Mesenchymal stem cell (in vitro differentiated cells and primary cell): Measurements from ENCODE around the gene PLEKHA8.

Experiments used
- DNase-seq: peaks from one replicate; pipeline ENCODE4 v3.0.0-alpha.2; 2013
- H2AFZ ChIP-seq: one replicate; pipeline ENCODE4 v1.6.1; 2013; ENCODE audit warnings: low read depth, mild to moderate bottlenecking, control low read depth, inconsistent platforms, low read length, moderate library complexity
- H2AK5ac ChIP-seq: 2 replicates; pipeline ENCODE4 v1.6.1; 2013; ENCODE audit warnings: low read length, moderate library complexity, mild to moderate bottlenecking, inconsistent platforms; ENCODE audit not compliant: severe bottlenecking
- H2BK120ac ChIP-seq: one replicate; pipeline ENCODE4 v1.6.1; 2013; ENCODE audit warnings: low read depth, mild to moderate bottlenecking, inconsistent platforms, low read length, moderate library complexity
- H2BK12ac ChIP-seq, 2 experiments: one replicate each; pipeline ENCODE4 v1.6.1; 2013; ENCODE audit warnings: inconsistent platforms in 2 of 2, low read length in 2 of 2, mild to moderate bottlenecking in 2 of 2, moderate library complexity in 2 of 2, control low read depth in 1 of 2
- H2BK15ac ChIP-seq: one replicate; pipeline ENCODE4 v1.6.1; 2013; ENCODE audit warnings: mild to moderate bottlenecking, low read depth, inconsistent platforms; ENCODE audit not compliant: poor library complexity, severe bottlenecking
- H2BK5ac ChIP-seq: 2 replicates; pipeline ENCODE4 v1.6.1; 2013; ENCODE audit warnings: low read depth, mild to moderate bottlenecking, low read length, control low read depth, inconsistent platforms; ENCODE audit not compliant: poor library complexity, severe bottlenecking
- H3K14ac ChIP-seq, 2 experiments: one replicate each; pipeline ENCODE4 v1.6.1; 2013; ENCODE audit warnings: inconsistent platforms in 2 of 2, low read length in 2 of 2, control low read depth in 1 of 2, mild to moderate bottlenecking in 1 of 2, moderate library complexity in 1 of 2
- H3K18ac ChIP-seq, 2 experiments: one replicate each; pipeline ENCODE4 v1.6.1; 2013; ENCODE audit warnings: inconsistent platforms in 2 of 2, low read length in 2 of 2, control low read depth in 1 of 2, low read depth in 1 of 2, mild to moderate bottlenecking in 1 of 2
- H3K23ac ChIP-seq, 2 experiments: one replicate each; pipeline ENCODE4 v1.6.1; 2013; ENCODE audit warnings: inconsistent platforms in 2 of 2, low read length in 2 of 2, mild to moderate bottlenecking in 2 of 2, moderate library complexity in 2 of 2, control low read depth in 1 of 2
- H3K27ac ChIP-seq: 2 replicates; pipeline ENCODE4 v1.5.1; 2013; ENCODE audit warnings: mild to moderate bottlenecking, moderate library complexity, low read length, control low read depth, inconsistent platforms; ENCODE audit not compliant: poor library complexity, severe bottlenecking
- H3K27me3 ChIP-seq, 2 experiments: 2 replicates each; pipeline versions ENCODE4 v1.6.1 to v1.7.0; 2013; ENCODE audit warnings: low read length in 2 of 2, mild to moderate bottlenecking in 2 of 2, moderate library complexity in 2 of 2, control low read depth in 1 of 2, inconsistent platforms in 1 of 2; ENCODE audit not compliant: control insufficient read depth in 1 of 2, insufficient read depth in 1 of 2
- H3K36me3 ChIP-seq, 2 experiments: 2 replicates each; pipeline versions ENCODE4 v1.6.1 to v1.7.0; 2013; ENCODE audit warnings: low read length in 2 of 2, control low read depth in 1 of 2, inconsistent platforms in 1 of 2, low read depth in 1 of 2, mild to moderate bottlenecking in 1 of 2; ENCODE audit not compliant: insufficient read depth in 2 of 2, control insufficient read depth in 1 of 2
- H3K4ac ChIP-seq, 2 experiments: one replicate each; pipeline ENCODE4 v1.6.1; 2013; ENCODE audit warnings: inconsistent platforms in 2 of 2, low read length in 2 of 2, mild to moderate bottlenecking in 2 of 2, moderate library complexity in 2 of 2, control low read depth in 1 of 2, low read depth in 1 of 2
- H3K4me1 ChIP-seq: 2 replicates; pipeline ENCODE4 v1.6.1; 2013; ENCODE audit warnings: low read depth, low read length, control low read depth; ENCODE audit not compliant: control insufficient read depth, insufficient read depth
- H3K4me2 ChIP-seq: 2 replicates; pipeline ENCODE4 v1.6.1; 2013; ENCODE audit warnings: low read length, mild to moderate bottlenecking, inconsistent platforms; ENCODE audit not compliant: poor library complexity, severe bottlenecking
- H3K4me3 ChIP-seq, 2 experiments: 2 replicates each; pipeline versions ENCODE4 v1.5.1 to v1.7.0; 2013; ENCODE audit warnings: low read length in 2 of 2, mild to moderate bottlenecking in 2 of 2, control low read depth in 1 of 2, low read depth in 1 of 2; ENCODE audit not compliant: insufficient read depth in 1 of 2
- H3K79me1 ChIP-seq: replicated peaks from 2 replicates; pipeline ENCODE4 v1.6.1; 2013; ENCODE audit warnings: mild to moderate bottlenecking, control low read depth, low read length, inconsistent platforms; ENCODE audit not compliant: poor library complexity, severe bottlenecking
- H3K9ac ChIP-seq: 2 replicates; pipeline ENCODE4 v1.7.0; 2013; ENCODE audit warnings: mild to moderate bottlenecking, low read length, moderate library complexity
- H3K9me3 ChIP-seq: 2 replicates; pipeline ENCODE4 v1.7.0; 2013; ENCODE audit warnings: mild to moderate bottlenecking, low read length; ENCODE audit not compliant: control insufficient read depth
- H4K8ac ChIP-seq: one replicate; pipeline ENCODE4 v1.6.1; 2013; ENCODE audit warnings: inconsistent platforms, mild to moderate bottlenecking, low read length, moderate library complexity
- H4K91ac ChIP-seq: one replicate; pipeline ENCODE4 v1.6.1; 2013; ENCODE audit warnings: mild to moderate bottlenecking, low read length, inconsistent platforms
- WGBS: methylation state at CpG from one replicate; pipeline ENCODE4 v1.1.7; 2013; ENCODE audit warnings: mixed read lengths; 5-methylcytosine and 5-hydroxymethylcytosine counted together

PLEKHA8 gene

DNA sequence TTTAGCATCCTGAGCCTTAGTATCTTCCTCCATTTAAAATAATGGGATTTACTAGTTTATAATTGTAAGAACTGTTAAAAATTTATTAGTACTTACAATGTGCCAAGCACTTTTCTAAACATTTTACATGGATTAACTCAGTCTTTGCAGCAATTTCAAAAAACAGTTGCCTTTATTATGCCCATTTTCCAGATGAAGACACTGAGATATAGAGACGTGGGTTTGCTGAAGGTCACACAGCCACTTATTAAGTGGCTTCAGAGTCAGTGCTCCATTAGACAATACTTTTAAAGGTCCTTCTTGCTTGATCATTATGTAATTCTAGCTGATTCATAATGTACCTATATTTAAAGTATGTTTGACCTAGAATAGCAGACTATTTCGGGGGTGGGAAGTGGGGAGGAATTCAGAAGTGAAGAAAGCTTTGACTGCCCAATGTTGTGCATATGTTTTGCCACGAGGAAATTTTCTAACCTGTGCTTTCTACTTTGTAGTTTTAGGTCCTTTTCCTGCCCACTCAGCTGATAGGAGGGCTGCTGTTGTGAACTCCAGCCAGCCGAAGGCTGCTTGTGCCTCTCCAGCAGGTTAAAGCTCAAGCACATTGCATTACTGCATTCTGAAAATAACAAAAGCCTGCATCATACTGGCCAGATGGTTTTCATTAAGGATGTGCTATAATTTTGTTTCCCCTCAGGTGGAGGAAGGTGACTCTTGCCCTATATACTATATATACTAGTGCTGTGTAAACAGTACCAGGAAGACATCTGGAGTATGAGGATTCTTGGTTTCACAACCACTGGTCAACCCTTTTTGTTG is 4.3 kb downstream of the PLEKHA8 start:
- Histone ChIP-seq H3K18ac (no peak overlapping the region), H2BK120ac (no peak overlapping the region), H2AFZ (no peak overlapping the region), H4K91ac (no peak overlapping the region), H2AK5ac (no peak overlapping the region), H3K9me3 (no peaks in the 10 kb centered on the region), H3K14ac (no peak overlapping the region), H3K4me2 (no peak overlapping the region), H2BK12ac (no peak overlapping the region), H3K23ac (no peak overlapping the region), H3K79me1 (peaks cover 22% of the 10 kb centered on the region), H3K9ac (peak overlapping the region; percentile 28), H3K36me3 (peaks cover 3% of the 10 kb centered on the region in 2 experiments), H4K8ac (no peak overlapping the region), H3K27ac (no peak overlapping the region), H2BK5ac (no peak overlapping the region), H3K4me1 (peaks cover 4% of the 10 kb centered on the region), H3K27me3 (no peaks in the 10 kb centered on the region), H3K4ac (no peak overlapping the region), H3K4me3 (no peak overlapping the region), H2BK15ac (no peak overlapping the region)
- 68% methylated on average over 3 of the region's 4 CpGs for WGBS
- DNase-seq = peak; percentile 16

DNA sequence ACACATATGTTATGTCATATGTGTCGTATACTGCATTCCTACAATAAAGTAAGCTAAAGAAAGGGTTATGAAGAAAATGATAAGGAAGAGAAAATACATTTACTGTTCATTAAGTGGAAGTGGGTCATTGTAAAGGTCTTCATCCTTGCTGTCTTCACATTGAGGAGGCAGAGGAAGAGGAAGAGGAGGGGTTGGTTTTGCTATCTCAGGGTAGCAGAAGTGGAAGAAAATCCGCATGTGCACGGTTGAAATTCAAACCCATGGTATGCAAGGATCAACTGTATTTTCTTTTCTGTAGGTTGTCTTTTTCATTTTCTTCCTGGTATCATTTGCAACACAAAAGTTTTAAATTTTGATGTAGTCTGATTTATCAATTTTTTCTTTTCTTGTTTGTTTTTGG is 6.3 kb downstream of the PLEKHA8 start:
- Histone ChIP-seq H3K36me3 (peaks cover 3% of the 10 kb centered on the region in 2 experiments), H2BK12ac (no peak overlapping the region), H3K4me3 (no peak overlapping the region), H2AFZ (no peak overlapping the region), H4K91ac (no peak overlapping the region), H3K9ac (no peak overlapping the region), H3K4me2 (no peak overlapping the region), H2BK5ac (no peak overlapping the region), H3K4me1 (peaks cover 4% of the 10 kb centered on the region), H2BK15ac (no peak overlapping the region), H3K27me3 (no peaks in the 10 kb centered on the region), H3K23ac (no peak overlapping the region), H4K8ac (no peak overlapping the region), H3K18ac (no peak overlapping the region), H2AK5ac (no peak overlapping the region), H3K14ac (no peak overlapping the region), H3K4ac (no peak overlapping the region), H3K27ac (no peak overlapping the region), H3K79me1 (peaks cover 20% of the 10 kb centered on the region), H2BK120ac (no peak overlapping the region), H3K9me3 (no peaks in the 10 kb centered on the region)
- 100% methylated on average over 1 of the region's 3 CpGs for WGBS
- no peak for DNase-seq

DNA sequence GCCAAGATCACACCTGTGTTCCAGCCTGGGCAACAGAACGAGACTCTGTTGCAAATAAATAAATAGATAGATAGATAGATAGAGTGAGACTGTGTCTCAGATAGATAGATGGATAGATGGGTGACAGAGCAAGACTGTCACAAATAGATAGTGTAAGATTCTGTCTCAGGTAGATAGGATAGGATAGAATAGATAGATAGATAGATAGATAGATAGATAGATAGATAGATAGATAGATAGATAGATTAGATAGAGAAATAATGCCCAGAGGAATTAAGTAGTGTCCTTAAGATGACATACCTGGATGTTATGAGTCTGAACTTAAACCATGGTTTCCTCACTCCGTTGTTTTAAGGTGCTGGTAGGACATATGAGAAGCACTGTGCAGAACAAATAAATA is 8.0 kb downstream of the PLEKHA8 start:
- DNase-seq = no peak
- Histone ChIP-seq H2BK5ac (no peak overlapping the region), H3K27me3 (no peaks in the 10 kb centered on the region), H3K4me3 (no peak overlapping the region), H3K23ac (no peak overlapping the region), H3K9me3 (no peaks in the 10 kb centered on the region), H3K27ac (no peak overlapping the region), H3K79me1 (peaks cover 19% of the 10 kb centered on the region), H3K18ac (no peak overlapping the region), H3K4me1 (peaks cover 2% of the 10 kb centered on the region), H4K8ac (no peak overlapping the region), H3K14ac (no peak overlapping the region), H2BK12ac (no peak overlapping the region), H2BK120ac (no peak overlapping the region), H4K91ac (no peak overlapping the region), H3K4ac (no peak overlapping the region), H3K36me3 (peaks cover 3% of the 10 kb centered on the region in 2 experiments), H2AK5ac (no peak overlapping the region), H3K9ac (no peak overlapping the region), H2AFZ (no peak overlapping the region), H2BK15ac (no peak overlapping the region), H3K4me2 (no peak overlapping the region)
- 95% methylated on average over 2 of the region's 2 CpGs for WGBS

DNA sequence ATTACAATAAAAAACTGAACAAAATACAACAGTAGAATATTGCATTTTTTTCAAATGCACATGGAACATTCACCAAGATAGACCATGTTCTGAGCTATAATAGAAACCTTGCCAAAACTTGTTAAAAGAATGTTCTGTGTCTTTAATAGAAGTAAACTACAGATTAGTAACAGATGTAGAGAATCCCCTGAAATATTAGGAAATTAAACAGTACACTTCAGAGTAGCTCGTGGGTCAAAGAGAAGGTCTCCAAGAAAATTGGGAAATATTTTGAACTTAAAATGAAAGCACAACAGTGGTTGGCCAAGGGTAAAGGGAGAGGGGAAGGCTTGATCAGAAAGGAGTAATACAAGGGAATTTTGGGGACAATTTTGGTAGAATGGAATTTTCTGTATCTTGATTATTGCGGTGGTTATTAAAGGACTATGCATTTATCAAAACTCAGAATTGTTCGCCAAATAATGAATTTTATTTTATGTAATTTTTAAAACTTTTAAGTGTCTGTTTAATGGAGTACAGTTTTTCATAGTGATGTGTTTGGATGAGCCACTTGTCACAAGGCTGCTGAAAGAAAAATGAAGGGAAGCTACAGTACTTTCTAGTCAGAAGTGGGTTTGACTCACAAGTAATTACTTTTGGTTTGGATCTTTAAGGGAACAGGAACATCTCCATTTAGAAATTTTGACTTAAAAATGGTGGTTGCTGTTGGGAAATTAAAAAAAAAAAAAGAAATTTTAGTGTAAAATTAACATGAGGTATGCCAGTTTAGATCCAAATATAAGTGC is 10.2 kb downstream of the PLEKHA8 start:
- peak overlapping the region; percentile 79 for H3K9ac ChIP-seq
- H2BK12ac ChIP-seq = no peak overlapping the region
- H3K79me1 ChIP-seq = peaks cover 28% of the 10 kb centered on the region
- no peak overlapping the region for H3K23ac ChIP-seq
- no peak overlapping the region for H3K27ac ChIP-seq
- DNase-seq = no peak
- H3K27me3 ChIP-seq = no peaks in the 10 kb centered on the region
- no peaks in the 10 kb centered on the region for H3K4me1 ChIP-seq
- H2AK5ac ChIP-seq = no peak overlapping the region
- H3K9me3 ChIP-seq = no peaks in the 10 kb centered on the region
- WGBS = 99% methylated on average over 2 of the region's 3 CpGs
- H3K4me2 ChIP-seq = no peak overlapping the region
- no peak overlapping the region for H2AFZ ChIP-seq
- no peak overlapping the region for H2BK15ac ChIP-seq
- H2BK120ac ChIP-seq = no peak overlapping the region
- no peak overlapping the region for H3K18ac ChIP-seq
- no peak overlapping the region for H4K8ac ChIP-seq
- H3K4ac ChIP-seq = no peak overlapping the region
- peaks cover 3 to 5% of the 10 kb centered on the region in 2 experiments for H3K36me3 ChIP-seq
- H3K4me3 ChIP-seq = peak overlapping the region in 1 of 2 experiments; percentile 53
- H4K91ac ChIP-seq = no peak overlapping the region
- H3K14ac ChIP-seq = no peak overlapping the region
- H2BK5ac ChIP-seq = no peak overlapping the region
